ENCODE measurements around the gene MAZ.

GRCh38 chr16:29811896-29812665 is 5.8 kb downstream of the MAZ start, which contains the start of gene PRRT2:
- TF ChIP-seq, protein P1, sequence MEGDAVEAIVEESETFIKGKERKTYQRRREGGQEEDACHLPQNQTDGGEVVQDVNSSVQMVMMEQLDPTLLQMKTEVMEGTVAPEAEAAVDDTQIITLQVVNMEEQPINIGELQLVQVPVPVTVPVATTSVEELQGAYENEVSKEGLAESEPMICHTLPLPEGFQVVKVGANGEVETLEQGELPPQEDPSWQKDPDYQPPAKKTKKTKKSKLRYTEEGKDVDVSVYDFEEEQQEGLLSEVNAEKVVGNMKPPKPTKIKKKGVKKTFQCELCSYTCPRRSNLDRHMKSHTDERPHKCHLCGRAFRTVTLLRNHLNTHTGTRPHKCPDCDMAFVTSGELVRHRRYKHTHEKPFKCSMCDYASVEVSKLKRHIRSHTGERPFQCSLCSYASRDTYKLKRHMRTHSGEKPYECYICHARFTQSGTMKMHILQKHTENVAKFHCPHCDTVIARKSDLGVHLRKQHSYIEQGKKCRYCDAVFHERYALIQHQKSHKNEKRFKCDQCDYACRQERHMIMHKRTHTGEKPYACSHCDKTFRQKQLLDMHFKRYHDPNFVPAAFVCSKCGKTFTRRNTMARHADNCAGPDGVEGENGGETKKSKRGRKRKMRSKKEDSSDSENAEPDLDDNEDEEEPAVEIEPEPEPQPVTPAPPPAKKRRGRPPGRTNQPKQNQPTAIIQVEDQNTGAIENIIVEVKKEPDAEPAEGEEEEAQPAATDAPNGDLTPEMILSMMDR (IDR thresholded peaks at IDR 0.05; ENCODE audit: insufficient read depth, low read depth, low read length) = no peak
- no peak for TF ChIP-seq EZH2 (IDR thresholded peaks at IDR 0.05; ENCODE audit: insufficient read depth, low read length)

Measured in astrocyte (in vitro differentiated cells and primary cell).